RPMI8226 (cell line): ENCODE data around the gene SUGCT.

ENCODE experiments used
- DNase-seq: peaks from one replicate; pipeline ENCODE4 v3.0.0-alpha.2; 2015

SUGCT gene

GRCh38 chr7:40700653-40701421 is 566.0 kb downstream of the SUGCT start:
- DNase-seq: no peak

GRCh38 chr7:40701836-40702551 is 567.2 kb downstream of the SUGCT start:
- DNase-seq: no peak

GRCh38 chr7:40704172-40704571 is 569.4 kb downstream of the SUGCT start:
- no peak for DNase-seq

- DNase-seq: no peak
Observed at GRCh38 chr7:40706829-40707228, 572.0 kb downstream of the SUGCT start.

- no peak for DNase-seq
Observed at GRCh38 chr7:40709062-40709964, 574.5 kb downstream of the SUGCT start.

GRCh38 chr7:40711706-40712105 is 576.9 kb downstream of the SUGCT start:
- no peak for DNase-seq

- DNase-seq: no peak
Observed at GRCh38 chr7:40714363-40715052, 579.7 kb downstream of the SUGCT start.

- DNase-seq: no peak
Observed at GRCh38 chr7:40715053-40715430, 580.2 kb downstream of the SUGCT start.

GRCh38 chr7:40716052-40716451 is 581.2 kb downstream of the SUGCT start:
- DNase-seq: no peak

GRCh38 chr7:40717242-40717641 is 582.4 kb downstream of the SUGCT start:
- DNase-seq: peak; percentile 77

GRCh38 chr7:40720416-40720815 is 585.6 kb downstream of the SUGCT start:
- DNase-seq: no peak

- no peak for DNase-seq
Observed at GRCh38 chr7:40721342-40721949, 586.6 kb downstream of the SUGCT start.

- DNase-seq: no peak
Observed at GRCh38 chr7:40722242-40722641, 587.4 kb downstream of the SUGCT start.

- no peak for DNase-seq
Observed at GRCh38 chr7:40723829-40724228, 589.0 kb downstream of the SUGCT start.

- DNase-seq: no peak
Observed at GRCh38 chr7:40726559-40726958, 591.8 kb downstream of the SUGCT start.

- DNase-seq: no peak
Observed at GRCh38 chr7:40733114-40733513, 598.3 kb downstream of the SUGCT start.

GRCh38 chr7:40733578-40733977 is 598.8 kb downstream of the SUGCT start:
- DNase-seq: no peak

- no peak for DNase-seq
Observed at GRCh38 chr7:40739257-40739656, 604.5 kb downstream of the SUGCT start.

- no peak for DNase-seq
Observed at GRCh38 chr7:40742270-40742669, 607.5 kb downstream of the SUGCT start.

- DNase-seq: no peak
Observed at GRCh38 chr7:40746841-40747556, 612.2 kb downstream of the SUGCT start.

- no peak for DNase-seq
Observed at GRCh38 chr7:40747856-40748255, 613.1 kb downstream of the SUGCT start.

- DNase-seq: no peak
Observed at GRCh38 chr7:40749877-40750276, 615.1 kb downstream of the SUGCT start.
